ENCODE data around the gene FRMD4A.
A peak's percentile ranks its signal among the peaks of the same experiment; 100 is the strongest.
"Not testable (repeated sequence)": the region's sequence is repeated elsewhere in the genome, so short reads cannot be mapped to it uniquely, and the experiment has no call there.

Gene FRMD4A

GRCh38 chr10:13896146-13896545 is 434.6 kb downstream of the FRMD4A start:
- not testable (repeated sequence) for DNase-seq

- DNase-seq = no peak
Measured at GRCh38 chr10:13894412-13895093, 436.2 kb downstream of the FRMD4A start.

GRCh38 chr10:13893926-13894325 is 436.8 kb downstream of the FRMD4A start:
- no peak for DNase-seq

GRCh38 chr10:13892871-13893270 is 437.9 kb downstream of the FRMD4A start:
- DNase-seq = no peak

- DNase-seq = peak; percentile 3
Measured at GRCh38 chr10:13892001-13892491, 438.7 kb downstream of the FRMD4A start.

- no peak for DNase-seq
Measured at GRCh38 chr10:13891128-13892000, 439.4 kb downstream of the FRMD4A start.

- DNase-seq = peak; percentile 37
Measured at GRCh38 chr10:13890233-13891127, 440.2 kb downstream of the FRMD4A start.

GRCh38 chr10:13887761-13888160 is 443.0 kb downstream of the FRMD4A start:
- no peak for DNase-seq

GRCh38 chr10:13885238-13885990 is 445.3 kb downstream of the FRMD4A start:
- DNase-seq = no peak

- no peak for DNase-seq
Measured at GRCh38 chr10:13883636-13884444, 446.9 kb downstream of the FRMD4A start.

- DNase-seq = no peak
Measured at GRCh38 chr10:13882119-13882711, 448.5 kb downstream of the FRMD4A start.

GRCh38 chr10:13880760-13881159 is 450.0 kb downstream of the FRMD4A start:
- no peak for DNase-seq

- DNase-seq = no peak
Measured at GRCh38 chr10:13877154-13877909, 453.4 kb downstream of the FRMD4A start.

GRCh38 chr10:13873196-13873595 is 457.5 kb downstream of the FRMD4A start:
- no peak for DNase-seq

GRCh38 chr10:13872411-13872810 is 458.3 kb downstream of the FRMD4A start:
- DNase-seq = no peak

GRCh38 chr10:13871776-13872175 is 458.9 kb downstream of the FRMD4A start:
- no peak for DNase-seq

- DNase-seq = no peak
Measured at GRCh38 chr10:13871011-13871410, 459.7 kb downstream of the FRMD4A start.

GRCh38 chr10:13869295-13869664 is 461.4 kb downstream of the FRMD4A start:
- no peak for DNase-seq

GRCh38 chr10:13868528-13869294 is 462.0 kb downstream of the FRMD4A start:
- no peak for DNase-seq

Data from NCI-H748 treated with DMSO at 0.1 percent for 48 hours (cell line).